GM18951 (cell line): Measurements from ENCODE around the gene DPP6.
"Not testable (repeated sequence)": the region's sequence is repeated elsewhere in the genome, so short reads cannot be mapped to it uniquely, and the experiment has no call there.

ENCODE experiments used
- POLR2A ChIP-seq: IDR thresholded peaks from 4 replicates; pipeline ENCODE4 v1.6.1; 2011; ENCODE audit warnings: mild to moderate bottlenecking; ENCODE audit not compliant: insufficient read length, insufficient read depth; ENCODE audit errors: extremely low read depth
- in situ Hi-C: fragments of 300-500 bp; cut with MboI; formaldehyde crosslinking; loops from one replicate; pipeline ENCODE4 v1.12.0; 2022; ENCODE audit warnings: low sequenced_read_pairs, mixed read lengths, inconsistent platforms; ENCODE audit not compliant: unreplicated experiment

The DPP6 gene

DNA sequence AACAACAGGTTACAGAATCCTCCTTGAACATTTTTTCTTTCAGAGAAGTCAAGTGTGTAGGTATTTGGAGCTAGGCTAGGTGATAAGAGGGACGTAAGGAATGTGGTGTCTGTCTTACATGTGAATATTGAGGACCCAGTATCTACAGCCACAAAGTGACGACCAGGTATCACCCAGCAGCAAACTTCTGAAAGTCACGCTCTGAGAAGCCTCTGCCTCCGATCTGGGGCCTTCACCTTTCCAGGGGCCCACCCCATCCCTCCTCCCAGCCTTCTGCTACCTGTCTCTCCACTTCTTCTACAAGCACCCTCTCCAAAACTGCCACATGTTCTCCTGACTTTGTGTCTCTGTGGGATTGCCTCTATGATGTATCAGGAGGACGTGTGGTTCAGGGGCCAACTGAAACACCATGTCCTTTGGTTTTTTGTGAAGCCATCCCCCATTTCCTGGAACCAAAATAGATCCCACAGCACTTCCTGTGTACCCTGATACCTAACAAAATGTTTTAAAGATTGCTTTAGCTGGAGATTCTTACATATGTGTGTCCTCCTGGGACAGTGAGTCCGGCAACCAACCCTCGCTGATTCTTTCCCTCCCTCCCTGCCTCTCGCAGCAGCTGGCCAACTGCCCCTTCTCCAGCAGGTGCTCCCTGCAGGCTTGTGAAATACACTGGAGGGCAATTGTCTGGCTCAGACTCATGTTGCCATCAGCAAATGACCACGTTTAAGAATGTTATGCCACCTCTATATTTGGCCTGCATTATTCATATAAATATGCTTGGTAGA, 93.9 kb downstream of the DPP6 start:
- in situ Hi-C loops = not testable (repeated sequence)

DNA sequence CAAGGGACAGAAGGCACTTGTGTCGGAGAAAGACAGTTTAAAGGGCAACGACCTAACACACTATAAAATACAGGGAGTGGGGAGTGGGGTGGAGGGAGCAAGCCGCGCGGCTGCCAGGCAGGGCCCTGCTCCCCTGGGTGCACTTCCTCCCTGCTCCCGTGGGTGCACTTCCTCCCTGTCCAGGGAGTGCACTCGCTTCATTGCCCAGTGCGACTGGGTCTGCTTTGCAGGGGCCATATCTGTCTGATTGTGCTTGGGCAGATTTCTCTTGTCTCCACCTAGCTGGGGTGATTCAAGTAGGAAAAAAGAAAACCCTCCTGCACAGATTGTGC, 94.5 kb downstream of the DPP6 start:
- in situ Hi-C loops = not testable (repeated sequence)

- in situ Hi-C loops = not testable (repeated sequence)
Measured at GRCh38 chr7:154148791-154149516, 96.8 kb downstream of the DPP6 start.

GRCh38 chr7:154150656-154151055, 98.5 kb downstream of the DPP6 start:
- in situ Hi-C loops = not testable (repeated sequence)

DNA sequence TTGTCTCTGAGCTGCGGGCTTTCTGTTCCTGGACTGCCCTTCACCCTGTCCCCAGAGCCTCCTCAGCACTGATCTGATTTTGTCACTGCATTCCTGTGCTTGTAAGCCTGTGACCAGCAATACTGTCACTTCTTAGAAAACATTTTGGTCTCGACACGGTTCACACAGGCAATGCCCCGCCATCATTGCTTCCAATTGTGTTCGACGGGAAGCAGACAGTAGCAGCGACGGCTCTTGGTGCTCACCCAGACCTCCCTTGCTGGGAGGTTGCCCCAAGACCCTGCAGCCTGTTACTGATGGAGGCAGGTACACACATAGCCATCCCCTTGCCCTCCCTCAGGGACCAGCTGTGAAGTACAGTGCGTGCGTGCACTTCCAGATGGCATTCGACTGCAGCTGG, 99.1 kb downstream of the DPP6 start:
- in situ Hi-C loops = not testable (repeated sequence)

DNA sequence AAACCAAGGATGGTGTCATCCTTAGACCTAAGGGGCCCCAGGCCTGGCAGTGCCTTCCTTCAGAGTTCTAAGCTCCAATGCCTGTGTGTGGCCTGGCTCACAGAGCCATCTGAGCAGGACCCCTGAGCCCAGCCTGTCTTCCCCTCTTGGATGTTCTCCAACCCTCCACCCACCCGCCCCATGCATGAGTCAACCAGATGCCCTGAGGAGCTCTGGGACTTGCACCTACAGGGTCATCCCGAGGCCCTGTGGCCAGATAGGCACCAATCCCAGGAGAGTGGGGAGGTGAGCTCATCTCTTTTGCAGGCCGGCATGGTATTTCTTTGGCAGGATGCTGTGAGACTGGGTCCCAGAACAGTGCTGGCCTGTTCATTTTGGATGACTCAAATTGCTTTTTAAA, 103.7 kb downstream of the DPP6 start:
- in situ Hi-C loops = not testable (repeated sequence)

DNA sequence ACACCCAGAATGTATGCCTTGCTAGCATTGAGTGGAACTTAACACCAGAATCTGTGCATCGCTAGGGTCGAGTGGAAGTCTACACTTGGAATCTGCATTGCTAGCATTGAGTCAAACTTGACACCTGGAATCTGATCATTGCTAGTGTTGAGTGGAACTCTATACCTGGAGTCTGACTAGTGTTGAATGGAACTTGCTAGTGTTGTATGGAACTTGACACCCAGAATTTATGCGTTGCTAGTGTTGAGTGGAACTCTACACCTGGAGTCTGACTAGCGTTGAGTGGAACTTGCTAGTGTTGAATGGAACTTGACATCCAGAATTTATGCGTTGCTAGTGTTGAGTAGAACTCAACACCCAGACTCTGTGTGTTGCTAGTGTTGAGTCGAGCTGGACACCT, 110.7 kb downstream of the DPP6 start:
- in situ Hi-C loops = not testable (repeated sequence)

DNA sequence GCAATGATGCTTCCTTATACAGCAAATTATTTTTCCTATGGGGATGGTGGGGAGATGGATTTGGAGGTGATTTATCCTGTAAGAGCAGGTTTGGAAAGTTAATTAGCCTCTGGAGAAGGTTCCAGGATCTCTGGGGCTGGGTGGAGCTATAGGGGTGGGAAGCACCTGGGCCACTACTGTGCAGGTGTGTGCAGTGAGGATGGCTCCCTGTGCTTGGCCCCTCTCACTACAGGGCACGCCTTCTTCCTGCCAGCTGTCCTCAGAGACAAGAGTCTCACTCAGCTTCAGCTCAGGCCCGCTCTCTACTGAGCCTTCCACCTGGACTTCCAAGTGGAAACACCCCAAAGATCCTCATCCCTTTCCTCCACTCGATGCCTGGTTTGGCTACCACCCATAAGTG, 111.4 kb downstream of the DPP6 start:
- in situ Hi-C loops = not testable (repeated sequence)

- in situ Hi-C loops = no loop called here
- no peak for TF ChIP-seq POLR2A
Measured at GRCh38 chr7:154167051-154167450, 114.9 kb downstream of the DPP6 start.

DNA sequence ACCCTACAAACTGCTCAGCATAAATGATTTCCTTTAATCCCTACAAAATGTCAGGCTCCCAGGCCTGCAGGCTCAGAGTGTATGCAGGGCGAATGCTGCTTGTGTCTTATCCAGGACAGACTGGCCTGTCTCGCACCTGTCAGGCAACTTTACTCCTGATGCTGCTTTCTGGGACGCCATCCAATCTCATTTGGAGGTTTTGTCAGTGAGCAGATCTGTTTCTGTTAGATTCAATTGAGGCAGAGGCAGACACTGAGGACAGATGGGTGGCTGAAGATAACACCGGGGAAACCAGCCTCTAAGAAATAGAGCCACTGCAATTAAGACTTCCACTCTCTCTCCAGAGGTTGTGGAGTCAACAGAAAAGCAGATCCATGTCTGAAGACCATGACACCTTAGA, 115.6 kb downstream of the DPP6 start:
- in situ Hi-C loops = no loop called here
- TF ChIP-seq POLR2A = no peak

- in situ Hi-C loops = no loop called here
- no peak for TF ChIP-seq POLR2A
Measured at GRCh38 chr7:154171422-154171821, 119.2 kb downstream of the DPP6 start.

- in situ Hi-C loops = no loop called here
Measured at GRCh38 chr7:154172236-154172635, 120.0 kb downstream of the DPP6 start.

DNA sequence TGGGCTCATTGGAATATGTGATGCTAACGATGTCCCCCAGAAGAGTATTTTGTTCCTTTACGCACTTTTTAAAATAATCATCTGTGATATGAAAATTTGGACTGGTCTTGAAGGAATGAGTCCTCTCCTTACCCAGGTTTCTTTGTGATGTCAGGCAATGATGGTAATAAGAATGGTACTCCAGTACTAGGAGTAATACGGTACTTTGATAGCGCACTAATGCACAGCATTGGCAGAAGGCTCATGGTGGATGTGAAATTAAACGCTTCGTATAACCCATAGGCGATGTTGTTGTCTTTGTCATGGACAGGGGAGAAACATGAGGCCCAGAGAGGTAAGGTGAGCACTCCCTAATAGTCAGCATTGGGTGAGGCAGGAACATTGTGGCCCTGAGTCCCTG, 125.4 kb downstream of the DPP6 start:
- TF ChIP-seq POLR2A = no peak
- in situ Hi-C loops = no loop called here

More at GRCh38 chr7:154172236-154172635, 120.0 kb downstream of the DPP6 start:
- TF ChIP-seq POLR2A = no peak

DNA sequence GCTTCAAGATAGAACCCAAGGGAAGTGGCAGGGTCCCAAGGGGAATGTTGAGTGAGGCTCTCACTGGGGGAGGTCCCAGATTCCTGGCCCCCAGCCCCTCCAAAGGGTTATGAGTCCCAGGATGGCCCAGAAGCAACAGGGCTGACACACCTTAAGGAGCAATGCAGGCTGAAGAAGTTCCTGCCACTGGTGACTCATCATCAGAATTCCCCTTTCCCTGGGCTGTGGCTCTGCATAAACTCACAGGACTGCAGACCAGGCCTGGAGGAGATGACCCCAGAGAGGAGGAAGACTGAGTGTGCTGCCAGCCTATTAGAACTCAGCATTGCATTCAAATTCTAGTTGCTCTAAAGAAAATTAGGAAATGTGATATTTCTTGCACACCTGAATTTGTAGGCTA, 126.7 kb downstream of the DPP6 start:
- in situ Hi-C loops = no loop called here

DNA sequence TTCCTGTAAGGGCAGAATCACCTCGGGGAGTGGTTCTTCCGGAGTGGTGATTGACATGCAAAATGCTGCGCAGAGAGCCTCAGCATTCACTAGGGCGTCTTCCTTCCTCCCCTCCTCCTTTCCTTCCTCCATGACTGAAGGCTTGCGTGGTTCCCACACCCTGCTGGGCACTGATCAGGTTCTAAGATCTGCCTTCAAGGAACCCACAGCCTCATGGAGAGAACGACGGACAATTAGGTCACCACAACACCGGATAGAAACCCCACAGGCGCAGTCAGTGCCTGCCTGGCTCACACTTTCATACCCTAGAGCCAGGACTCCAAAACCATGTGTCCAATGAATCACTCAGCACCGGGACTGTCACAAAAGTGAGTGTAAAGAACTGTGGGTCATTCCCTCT, 131.3 kb downstream of the DPP6 start:
- in situ Hi-C loops = no loop called here
- no peak for TF ChIP-seq POLR2A

More for the DNA sequence above, 126.7 kb downstream of the DPP6 start:
- TF ChIP-seq POLR2A = no peak

DNA sequence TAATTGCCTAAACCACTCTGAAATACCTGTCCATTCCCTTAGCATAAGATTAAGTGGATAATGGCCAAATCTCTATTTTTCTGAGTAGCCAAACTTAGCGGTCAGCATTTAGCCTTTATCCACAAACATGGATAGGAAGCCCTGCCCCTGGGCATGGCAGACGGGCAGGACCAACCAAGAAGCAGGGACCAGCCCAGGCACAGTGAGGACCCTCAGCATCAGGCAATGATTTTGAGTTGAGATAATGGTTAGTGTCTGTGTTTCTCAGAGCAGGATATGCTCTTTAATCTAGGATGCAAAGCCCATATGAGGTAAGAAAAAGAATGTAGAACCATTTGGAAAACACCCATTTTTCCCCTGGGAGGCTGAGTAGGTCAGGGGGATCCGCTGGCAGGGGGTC, 131.7 kb downstream of the DPP6 start:
- TF ChIP-seq POLR2A = no peak
- in situ Hi-C loops = no loop called here
